NCI-H2196 (cell line): ENCODE measurements around the gene AKR1C1.
"Not testable (repeated sequence)": the region's sequence is repeated elsewhere in the genome, so short reads cannot be mapped to it uniquely, and the experiment has no call there.

Experiments
- DNase-seq: peaks from one replicate; lab custom pipeline; 2025; ENCODE audit not compliant: unreplicated experiment; lab: John Stamatoyannopoulos, UW

The AKR1C1 gene

GRCh38 chr10:4982764-4983226, 19.6 kb downstream of the AKR1C1 start:
- DNase-seq, result no peak

- DNase-seq, result no peak
Measured at GRCh38 chr10:4983615-4984216, 20.5 kb downstream of the AKR1C1 start.

DNA sequence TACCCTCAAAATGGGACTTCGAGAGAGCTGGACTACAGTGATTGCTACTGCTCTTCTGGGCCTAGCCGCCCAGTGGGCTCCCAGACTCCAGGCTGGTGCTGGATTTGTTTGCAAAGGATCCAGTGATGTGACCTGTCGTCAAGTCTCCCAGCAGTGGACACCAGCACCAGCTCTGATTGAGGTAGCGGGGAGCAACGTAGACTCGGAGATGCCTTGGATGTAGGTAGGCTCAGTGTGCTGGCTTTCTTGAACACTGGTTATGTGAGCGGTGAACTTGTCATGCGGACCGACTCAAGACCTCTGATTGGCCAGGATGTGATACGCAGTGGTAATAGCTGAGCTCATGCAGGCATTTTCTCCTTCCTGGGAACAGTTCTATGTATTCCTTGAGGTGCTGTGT, 21.0 kb downstream of the AKR1C1 start:
- no peak for DNase-seq

DNA sequence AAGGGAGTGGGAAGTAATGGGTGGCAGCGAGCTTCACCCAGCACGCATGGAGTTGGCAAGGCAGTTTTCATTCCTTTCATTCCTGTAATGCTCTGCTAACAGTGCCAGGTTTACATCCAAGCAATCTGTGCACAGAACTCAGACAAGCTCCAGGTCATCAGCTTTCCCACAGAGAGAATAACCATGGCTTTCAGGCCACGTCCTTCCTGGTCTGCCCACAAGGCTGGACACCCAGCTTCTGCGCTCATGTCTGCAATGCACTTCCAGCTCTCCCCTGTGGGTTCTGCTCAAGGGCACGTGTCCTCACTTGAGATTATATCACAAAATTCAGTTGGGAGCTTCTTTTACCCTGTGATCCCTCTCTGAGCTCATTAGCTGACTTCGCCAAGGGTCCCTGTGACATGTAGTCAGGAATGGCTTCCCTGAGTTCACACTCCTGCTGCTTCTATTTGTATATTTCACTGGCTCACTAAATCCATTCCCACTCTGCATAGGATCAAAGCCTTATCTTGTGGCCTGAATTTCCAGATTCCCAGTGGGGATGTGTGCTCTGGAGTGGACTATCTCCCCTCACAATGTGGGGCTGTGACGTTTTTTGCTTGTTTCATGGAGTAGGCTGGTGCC, 21.9 kb downstream of the AKR1C1 start:
- no peak for DNase-seq

DNA sequence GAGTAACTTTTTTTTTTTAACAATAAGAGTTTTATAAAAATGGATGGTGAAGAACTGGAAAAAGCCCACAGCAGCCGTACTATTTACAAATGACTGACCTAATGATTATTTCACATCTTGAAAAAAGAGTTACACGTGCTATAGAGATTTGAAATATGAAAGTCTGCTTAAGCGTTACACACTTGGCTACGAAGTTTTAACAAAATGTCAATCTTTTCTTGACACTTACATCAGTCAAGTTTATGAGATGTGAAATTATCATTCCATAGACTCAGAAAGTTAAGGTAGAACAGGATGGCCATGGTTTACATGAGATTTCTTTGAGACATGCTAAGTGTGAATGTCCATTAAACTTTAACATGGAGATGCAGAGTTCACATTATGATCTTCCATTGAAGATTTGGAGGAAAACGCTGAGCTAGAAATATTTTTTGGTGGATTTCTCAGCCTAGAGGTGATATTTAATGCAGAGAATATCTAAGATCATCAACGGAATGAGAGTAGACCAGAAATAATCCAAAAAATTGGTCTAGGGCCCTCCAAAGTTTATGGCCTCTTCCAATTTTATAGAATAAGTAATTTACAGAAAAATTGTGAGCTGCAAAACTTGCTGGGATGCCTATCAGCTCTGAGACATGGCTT, 24.9 kb downstream of the AKR1C1 start:
- not testable (repeated sequence) for DNase-seq

DNA sequence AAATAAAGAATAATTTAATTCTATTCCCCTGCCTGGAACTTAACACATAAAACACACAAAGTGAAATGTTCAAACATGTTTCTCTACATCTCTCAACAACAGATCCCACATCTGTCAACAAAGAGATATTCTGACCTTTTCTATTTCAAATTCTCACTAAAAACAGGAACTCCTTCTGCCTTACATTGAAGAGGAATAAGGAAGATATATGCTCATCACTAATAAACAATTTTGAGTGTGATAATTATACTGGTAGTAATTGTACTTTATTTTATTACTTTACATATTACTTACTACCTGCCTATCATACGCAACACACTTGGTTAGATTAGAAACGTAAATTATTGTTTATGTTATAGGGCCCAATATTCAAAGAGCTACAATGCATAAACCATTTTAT, 27.0 kb downstream of the AKR1C1 start:
- DNase-seq, result no peak

- DNase-seq, result not testable (repeated sequence)
Measured at GRCh38 chr10:4991463-4991862, 28.2 kb downstream of the AKR1C1 start.

DNA sequence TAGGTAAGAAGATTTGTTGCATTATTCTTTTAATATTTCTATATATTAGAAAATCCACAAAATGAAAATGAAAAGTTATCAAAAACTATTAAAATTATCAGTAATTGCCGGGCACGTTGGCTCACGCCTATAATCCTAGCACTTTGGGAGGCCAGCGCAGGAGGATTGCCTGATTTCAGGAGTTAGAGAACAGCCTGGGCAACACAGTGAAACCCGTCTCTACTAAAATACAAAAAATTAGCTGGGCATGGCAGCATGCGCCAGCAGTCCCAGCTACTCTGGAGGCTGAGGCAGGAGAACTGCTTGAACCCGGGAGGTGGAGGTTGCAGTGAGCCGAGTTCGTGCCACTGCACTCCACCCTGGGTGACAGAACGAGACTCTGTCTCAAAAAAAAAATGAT, 29.3 kb downstream of the AKR1C1 start:
- DNase-seq, result not testable (repeated sequence)

GRCh38 chr10:4994260-4994659, 31.0 kb downstream of the AKR1C1 start:
- not testable (repeated sequence) for DNase-seq

DNA sequence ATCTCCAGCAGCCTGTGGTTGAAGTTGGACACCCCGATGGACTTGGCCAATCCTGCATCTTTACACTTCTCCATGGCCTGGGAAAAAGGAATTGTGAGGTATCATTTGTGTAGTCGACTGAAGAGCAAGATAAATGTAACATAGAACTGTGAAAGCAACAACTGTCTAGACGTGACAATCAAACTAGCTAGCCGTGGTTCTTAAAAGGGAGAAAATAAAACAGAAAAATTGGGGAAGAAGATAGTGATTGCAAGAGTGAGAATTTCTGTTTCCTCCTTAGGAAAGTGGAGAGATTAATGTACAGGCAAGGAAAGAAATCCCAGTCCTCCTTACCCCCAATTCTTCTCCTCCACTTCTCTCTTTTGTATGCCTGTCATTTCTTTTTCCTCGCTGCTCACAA, 35.5 kb downstream of the AKR1C1 start:
- DNase-seq, result no peak

- DNase-seq, result no peak
Measured at GRCh38 chr10:5002013-5002727, 39.0 kb downstream of the AKR1C1 start.

GRCh38 chr10:5003127-5004029, 40.2 kb downstream of the AKR1C1 start, which contains the start of gene AKR1C2:
Gene AKR1C2, minus strand, starts transcription at chr10:5003857. Its CDS starts 22 bp downstream, at chr10:5003835.
- DNase-seq, result not testable (repeated sequence)

- DNase-seq, result not testable (repeated sequence)
Measured at GRCh38 chr10:5004030-5004385, 40.8 kb downstream of the AKR1C1 start.

GRCh38 chr10:5004501-5004900, 41.3 kb downstream of the AKR1C1 start:
- DNase-seq, result not testable (repeated sequence)

DNA sequence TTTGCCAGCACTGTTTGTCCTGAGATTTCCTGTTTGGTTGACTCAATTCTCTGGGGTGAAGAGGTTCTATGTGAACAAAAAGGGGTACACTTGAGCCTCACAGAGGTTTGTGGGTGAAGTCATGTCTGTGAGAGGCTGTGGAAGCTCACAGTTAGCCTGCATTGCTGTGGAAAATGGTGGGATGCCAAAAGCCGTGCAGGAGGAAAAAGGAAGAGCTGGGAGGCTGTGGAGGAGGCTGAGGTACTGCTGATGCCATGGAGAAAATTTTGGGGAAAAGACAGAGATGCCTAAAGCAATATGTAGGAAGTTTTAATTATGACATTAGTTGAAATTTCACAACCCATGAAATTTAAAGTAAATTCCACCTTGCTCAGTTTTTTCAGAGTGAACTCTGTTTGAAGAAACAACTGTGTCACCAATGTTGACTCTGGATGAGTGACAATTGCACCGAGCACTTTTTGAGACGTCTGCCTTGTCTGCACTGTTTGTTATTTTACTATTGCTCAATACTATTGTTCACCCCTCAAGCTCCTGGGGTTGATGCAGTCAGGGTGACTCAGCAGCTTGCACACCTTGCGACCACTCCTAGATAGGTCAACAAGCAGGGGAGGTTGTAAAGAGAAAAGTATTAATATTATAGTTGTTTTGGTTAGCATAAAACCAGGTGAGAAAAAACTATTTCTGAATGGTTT, 45.8 kb downstream of the AKR1C1 start:
- not testable (repeated sequence) for DNase-seq

DNA sequence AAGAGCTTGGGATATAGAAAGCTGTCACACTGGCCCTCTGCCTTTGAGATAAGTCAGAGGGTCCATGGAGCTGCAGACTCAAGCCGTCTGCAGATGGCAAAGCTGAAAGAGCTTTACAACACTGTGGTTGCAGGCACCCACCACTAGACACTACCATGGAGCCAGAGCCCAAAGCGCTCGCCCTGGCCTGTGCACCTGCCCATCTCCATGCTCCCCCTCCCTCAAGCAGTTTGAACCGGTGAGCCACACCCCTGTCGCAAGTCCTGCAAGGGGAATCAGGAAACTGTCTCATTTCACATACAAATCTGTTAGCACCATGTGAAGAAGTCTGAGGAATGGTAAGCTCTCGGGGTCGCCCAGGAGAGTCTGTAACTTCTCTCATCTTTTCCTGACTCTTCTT, 46.8 kb downstream of the AKR1C1 start:
- DNase-seq, result not testable (repeated sequence)

GRCh38 chr10:5011392-5011791, 48.2 kb downstream of the AKR1C1 start:
- not testable (repeated sequence) for DNase-seq

GRCh38 chr10:5012595-5012994, 49.4 kb downstream of the AKR1C1 start:
- no peak for DNase-seq

- no peak for DNase-seq
Measured at GRCh38 chr10:5013385-5013784, 50.2 kb downstream of the AKR1C1 start.
